GM19240 (cell line): ENCODE measurements around the gene UBL3.

Experiments
- DNase-seq: peaks from one replicate; pipeline ENCODE4 v3.0.0; 2011; ENCODE audit warnings: low spot score; ENCODE audit not compliant: insufficient read length

The UBL3 gene

GRCh38 chr13:29857085-29857484 is 6.7 kb upstream of the UBL3 start:
- DNase-seq, result no peak

- DNase-seq, result no peak
Measured at GRCh38 chr13:29856426-29856825, 6.0 kb upstream of the UBL3 start.

GRCh38 chr13:29855784-29856183 is 5.4 kb upstream of the UBL3 start:
- no peak for DNase-seq

GRCh38 chr13:29855009-29855408 is 4.6 kb upstream of the UBL3 start:
- DNase-seq, result no peak

DNA sequence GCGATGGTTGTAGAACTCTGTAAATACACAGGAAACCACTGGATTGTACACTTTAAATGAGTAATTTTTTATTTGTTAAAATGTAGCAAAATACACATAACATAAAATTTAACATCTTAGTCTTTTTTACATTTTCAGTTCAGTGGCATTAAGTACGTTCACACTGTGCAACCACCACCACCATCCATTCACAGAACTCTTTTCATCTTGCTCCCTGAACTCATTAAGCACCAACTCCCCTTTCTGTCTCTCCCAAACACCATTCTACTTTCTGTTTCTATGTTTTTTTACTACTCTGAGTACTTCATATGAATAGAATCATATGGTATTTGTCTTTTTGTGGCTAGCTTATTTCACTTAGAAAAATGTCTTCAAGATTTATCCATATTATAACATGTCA is 2.7 kb upstream of the UBL3 start:
- no peak for DNase-seq

DNA sequence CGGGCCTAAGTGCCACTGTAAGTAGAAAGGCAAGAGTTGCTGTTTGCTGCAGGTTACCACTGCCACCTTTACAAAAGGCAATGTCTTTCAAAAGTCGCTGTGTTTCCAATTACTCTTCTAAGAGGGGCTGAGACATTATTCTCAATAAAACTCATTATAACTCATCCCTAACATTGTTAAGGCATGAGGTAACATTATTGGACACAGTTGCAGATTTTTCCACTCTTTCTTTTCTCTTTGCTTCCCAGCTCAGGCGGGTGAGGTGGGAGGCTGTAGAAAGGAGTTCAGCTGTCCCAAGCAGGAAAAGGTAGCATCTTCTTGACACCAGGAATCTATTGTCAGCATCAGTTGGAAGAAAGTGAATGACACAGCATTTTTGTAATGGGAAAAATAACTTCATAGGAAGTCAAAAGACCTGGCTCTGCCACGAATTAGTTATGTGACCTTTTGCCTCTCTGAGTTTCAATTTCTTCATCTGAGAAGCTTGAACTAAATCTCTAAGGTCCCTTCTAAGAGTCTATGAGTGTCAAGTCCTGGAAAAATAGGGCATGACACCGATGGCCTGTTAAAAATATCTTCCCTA is 2.1 kb upstream of the UBL3 start:
- DNase-seq, result no peak

DNA sequence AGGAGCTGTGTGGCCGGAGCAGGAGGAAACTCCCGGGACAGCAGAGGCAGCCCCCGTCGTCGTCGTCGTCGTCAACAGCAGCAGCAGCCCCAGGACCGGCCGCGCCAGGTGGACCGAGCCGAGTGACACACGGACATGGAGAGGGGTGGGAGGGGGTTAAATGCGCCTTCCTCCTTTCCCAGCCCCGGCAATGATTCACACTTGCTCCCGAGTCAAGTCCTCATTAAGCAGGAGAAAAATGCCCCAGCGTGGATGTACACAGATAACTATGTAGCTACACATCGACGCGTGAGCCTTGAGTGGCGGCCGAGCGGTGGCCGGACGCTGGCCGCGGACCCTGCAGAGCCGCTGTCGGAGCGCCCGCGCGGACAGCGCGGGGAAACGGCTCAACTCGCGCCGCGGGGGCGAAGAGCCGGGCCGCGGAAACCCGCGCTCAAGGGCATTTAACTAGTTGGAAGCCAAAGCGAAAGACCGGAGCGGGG is 645 bp downstream of the UBL3 start:
- DNase-seq, result no peak

- no peak for DNase-seq
Measured at GRCh38 chr13:29849071-29849631, 1.3 kb downstream of the UBL3 start.

DNA sequence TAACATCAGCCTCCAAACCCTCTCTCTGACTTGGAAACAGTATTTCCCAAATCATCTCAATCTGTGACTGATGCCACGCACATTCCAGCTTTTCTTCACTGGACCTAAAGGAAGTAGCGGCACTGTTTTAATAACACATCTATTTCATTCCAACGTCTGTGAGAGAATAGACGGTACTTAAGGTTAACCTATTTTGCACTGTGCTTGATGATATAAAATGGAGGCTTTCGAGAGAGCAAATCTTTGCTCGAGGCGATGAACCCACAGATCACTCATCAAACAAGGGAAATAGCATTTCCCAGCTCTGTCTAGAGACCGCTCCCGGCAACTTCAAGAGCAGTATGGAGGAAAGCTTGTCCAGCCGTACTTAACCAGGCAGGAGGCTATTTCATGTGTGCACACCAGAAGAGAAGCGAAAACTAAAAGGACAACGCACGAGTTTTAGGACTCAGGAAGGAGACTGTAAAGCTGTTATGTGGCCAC is 2.9 kb downstream of the UBL3 start:
- DNase-seq, result no peak

DNA sequence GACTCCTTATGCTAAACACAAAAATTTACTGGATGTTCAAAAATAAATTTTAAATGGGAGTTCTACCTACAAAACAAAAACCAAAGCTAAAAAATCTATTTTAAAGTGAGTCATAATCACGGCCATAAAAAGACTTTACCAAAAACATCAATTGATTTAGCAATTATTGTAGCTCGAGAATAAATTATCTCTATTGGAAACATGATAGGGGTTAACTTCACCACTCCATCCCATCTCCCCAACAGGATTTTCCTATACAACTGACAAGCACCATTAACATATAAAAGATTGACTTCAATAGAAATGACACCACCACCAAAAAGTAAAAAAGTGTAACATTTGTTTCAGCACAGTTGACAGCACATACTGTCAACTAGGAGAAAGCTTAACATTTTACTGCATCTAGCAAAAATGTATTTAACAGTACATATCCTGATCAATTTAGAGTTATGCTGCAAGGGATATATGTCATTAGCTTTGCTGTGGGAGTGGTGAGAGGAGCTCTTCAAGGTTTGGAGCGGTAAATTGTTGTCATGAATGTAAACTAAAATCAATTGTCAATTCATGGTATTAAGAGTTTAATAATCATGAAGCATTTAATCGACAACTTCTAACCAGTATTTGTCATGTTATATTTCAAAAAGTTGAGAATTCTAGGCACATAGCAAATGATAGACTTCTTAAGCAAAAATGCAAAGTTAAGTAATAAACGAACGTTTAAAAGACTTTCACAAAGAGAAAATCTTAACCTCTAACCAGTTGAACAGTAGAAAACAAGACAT is 3.8 kb downstream of the UBL3 start:
- no peak for DNase-seq

- DNase-seq, result no peak
Measured at GRCh38 chr13:29845440-29846056, 4.9 kb downstream of the UBL3 start.

GRCh38 chr13:29844441-29844840 is 6.0 kb downstream of the UBL3 start:
- no peak for DNase-seq

DNA sequence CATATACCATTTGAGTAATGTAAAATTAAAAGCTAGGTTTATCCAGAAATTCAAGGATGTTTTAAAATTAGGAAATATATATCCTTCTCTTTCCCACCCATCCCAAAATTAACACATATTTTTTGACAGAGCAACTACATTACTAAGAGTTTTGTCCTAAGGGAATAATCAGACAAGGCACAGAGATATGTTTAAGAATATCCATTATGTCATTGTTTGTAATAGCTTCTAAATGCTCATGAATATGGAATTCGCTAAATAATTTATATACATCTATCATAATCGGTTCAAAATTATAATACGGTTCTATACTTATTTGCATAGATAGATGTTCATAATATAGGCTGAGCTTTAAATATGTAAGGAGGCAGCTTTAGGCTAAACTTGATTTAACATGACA is 9.8 kb downstream of the UBL3 start:
- DNase-seq, result no peak

DNA sequence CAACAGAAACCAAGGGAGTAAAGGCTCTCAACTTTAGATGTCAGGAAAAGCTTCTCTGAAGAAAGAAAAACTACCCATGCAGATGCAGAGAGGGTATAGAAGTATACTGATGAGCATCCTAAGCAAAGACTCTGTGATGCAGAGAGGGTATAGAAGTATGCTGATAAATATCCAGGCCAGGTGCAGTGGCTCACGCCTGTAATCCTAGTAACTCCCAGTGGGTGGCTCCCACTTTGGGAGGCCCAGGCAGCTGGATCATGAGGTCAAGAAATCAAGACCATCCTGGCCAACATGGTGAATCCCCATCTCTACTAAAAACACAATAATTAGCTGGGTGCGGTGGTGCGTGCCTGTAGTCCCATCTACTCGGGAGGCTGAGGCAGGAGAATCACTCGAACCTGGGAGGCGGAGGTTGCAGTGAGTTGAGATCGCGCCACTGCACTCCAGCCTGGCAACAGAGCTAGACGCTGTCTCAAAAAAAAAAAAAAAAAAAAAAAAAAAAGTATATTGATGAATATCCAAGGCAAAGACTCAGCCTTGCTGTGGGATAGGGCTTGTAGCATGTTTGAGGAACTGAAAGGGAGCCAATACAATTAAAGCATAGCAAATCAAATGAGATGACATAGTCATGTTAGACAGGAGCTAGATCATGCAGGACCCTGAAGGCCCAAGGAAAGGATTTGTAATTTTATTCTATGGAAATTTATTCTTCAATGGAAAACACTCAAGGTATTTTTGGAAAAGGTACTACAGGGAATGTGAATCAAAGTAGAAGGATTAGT is 14.9 kb downstream of the UBL3 start:
- no peak for DNase-seq

DNA sequence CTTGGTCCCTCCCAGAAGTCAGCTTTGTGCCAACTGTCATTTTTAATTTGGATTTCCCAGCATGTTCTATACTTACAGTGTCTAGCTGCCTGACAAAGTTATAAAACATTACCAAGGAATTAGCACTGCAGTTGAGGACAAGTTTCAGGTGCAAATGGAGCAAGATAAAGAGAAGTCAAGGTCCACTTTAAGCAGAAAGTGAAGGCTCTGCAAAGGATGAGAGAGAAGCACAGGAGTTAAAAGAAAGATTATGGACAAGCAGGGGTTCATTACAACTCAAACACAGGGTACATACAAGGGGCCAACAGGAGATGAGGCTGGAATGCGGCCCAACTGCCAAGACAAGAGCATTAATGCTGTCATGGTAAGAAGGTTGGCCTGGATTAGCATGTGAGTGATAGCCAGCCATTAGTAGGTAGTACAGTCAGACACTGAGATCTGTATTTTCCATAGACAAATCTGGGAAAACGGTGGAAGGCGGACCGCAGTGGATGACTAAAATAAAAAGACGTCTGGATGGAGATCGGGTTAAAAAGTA is 17.6 kb downstream of the UBL3 start:
- no peak for DNase-seq

- no peak for DNase-seq
Measured at GRCh38 chr13:29830000-29830399, 20.4 kb downstream of the UBL3 start.

DNA sequence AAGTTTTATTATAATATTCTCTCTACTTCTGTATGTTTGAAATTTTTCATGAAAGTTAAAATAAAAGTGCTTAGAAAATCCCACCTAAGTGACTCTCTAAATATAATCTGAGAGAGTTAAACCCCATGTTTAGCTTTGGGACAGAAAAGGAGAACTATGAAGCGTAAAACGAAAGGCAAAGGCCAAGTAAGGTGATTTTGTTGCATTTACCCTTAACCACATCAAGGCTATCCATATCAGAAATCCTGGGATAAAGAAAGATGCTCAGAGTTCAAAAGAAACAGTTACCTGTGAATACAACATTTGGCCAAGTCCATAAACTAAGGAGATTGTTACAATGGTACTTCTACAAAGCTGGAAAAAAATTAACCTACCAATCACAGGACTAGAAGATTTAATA is 31.3 kb downstream of the UBL3 start:
- DNase-seq, result no peak

- DNase-seq, result no peak
Measured at GRCh38 chr13:29817604-29818378, 32.6 kb downstream of the UBL3 start.

DNA sequence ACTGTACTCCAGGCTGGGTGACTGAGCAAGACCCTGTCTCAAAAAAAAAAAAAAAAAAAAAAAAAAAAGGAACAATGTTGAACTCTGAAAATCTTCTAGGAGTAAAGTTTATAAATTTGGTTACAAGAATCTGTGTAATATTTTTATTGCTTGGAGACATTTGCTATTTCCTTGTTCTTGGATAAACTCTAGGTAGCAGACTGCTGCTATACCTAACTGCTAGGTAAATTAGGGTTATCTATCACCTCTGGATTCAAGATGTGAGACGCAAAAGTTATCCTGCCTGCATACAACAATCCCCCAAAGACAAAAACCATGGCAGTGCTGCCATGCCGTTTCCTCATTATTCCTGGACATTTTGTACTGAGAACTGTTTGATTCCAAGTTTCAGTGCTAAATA is 33.7 kb downstream of the UBL3 start:
- DNase-seq, result no peak

GRCh38 chr13:29815336-29815735 is 35.1 kb downstream of the UBL3 start:
- no peak for DNase-seq
